ENCODE results near the gene MAP3K12. TPM values are rescaled to one million over a fixed set of nuclear protein-coding genes. Genes with fewer than 3 reads are reported as not detected.
A peak's percentile ranks its signal among the peaks of the same experiment; 100 is the strongest.

MAP3K12 gene
- total RNA-seq, 1 donor from 2014 or later: 11.9 TPM

GRCh38 chr12:53500776-53501614 lies 1.7 kb upstream of the MAP3K12 start, which contains the start of gene TARBP2:
Gene TARBP2, plus strand, starts transcription at chr12:53501283. Its CDS starts 126 bp downstream, at chr12:53501409.
- H3K27me3 Mint-ChIP-seq: no peaks in the 10 kb centered on the region
- TF ChIP-seq CTCF (IDR thresholded peaks at IDR 0.05; ENCODE audit: unreplicated experiment): no peak
- no peaks in the 10 kb centered on the region for H3K36me3 Mint-ChIP-seq (ENCODE audit: insufficient read depth)
- H3K9me3 Mint-ChIP-seq (ENCODE audit: low read depth): no peaks in the 10 kb centered on the region
- DNase-seq (ENCODE audit: low spot score, unreplicated experiment): peak; percentile 94
- H3K4me1 Mint-ChIP-seq (ENCODE audit: low read depth): peaks cover 22% of the 10 kb centered on the region
- peak within 1 kb of the TSS; percentile 98 for H3K27ac Mint-ChIP-seq
- peak within 1 kb of the TSS; percentile 90 for H3K4me3 Mint-ChIP-seq (ENCODE audit: low read depth)

- DNase-seq (ENCODE audit: low spot score, unreplicated experiment): no peak
- Mint-ChIP-seq H3K27me3 (no peaks in the 10 kb centered on the region), H3K4me3 (ENCODE audit: low read depth) (peak overlapping the region; percentile 90), H3K36me3 (ENCODE audit: insufficient read depth) (no peaks in the 10 kb centered on the region), H3K27ac (peak overlapping the region; percentile 98), H3K9me3 (ENCODE audit: low read depth) (no peaks in the 10 kb centered on the region), H3K4me1 (ENCODE audit: low read depth) (peaks cover 22% of the 10 kb centered on the region)
- no peak for TF ChIP-seq CTCF (IDR thresholded peaks at IDR 0.05; ENCODE audit: unreplicated experiment)
These were observed 1.0 kb upstream of the MAP3K12 start for GRCh38 chr12:53500142-53500775.

- DNase-seq (ENCODE audit: low spot score, unreplicated experiment): no peak
- Mint-ChIP-seq H3K9me3 (ENCODE audit: low read depth) (no peaks in the 10 kb centered on the region), H3K36me3 (ENCODE audit: insufficient read depth) (no peaks in the 10 kb centered on the region), H3K27ac (peak overlapping the region; percentile 39), H3K4me3 (ENCODE audit: low read depth) (peak overlapping the region; percentile 72), H3K27me3 (no peaks in the 10 kb centered on the region), H3K4me1 (ENCODE audit: low read depth) (peaks cover 31% of the 10 kb centered on the region)
- TF ChIP-seq CTCF (IDR thresholded peaks at IDR 0.05; ENCODE audit: unreplicated experiment): no peak
These were observed 1.0 kb downstream of the MAP3K12 start for GRCh38 chr12:53498235-53498630.

GRCh38 chr12:53497461-53497860 lies 1.8 kb downstream of the MAP3K12 start:
- Mint-ChIP-seq H3K4me1 (ENCODE audit: low read depth) (peaks cover 32% of the 10 kb centered on the region), H3K9me3 (ENCODE audit: low read depth) (no peaks in the 10 kb centered on the region), H3K36me3 (ENCODE audit: insufficient read depth) (no peaks in the 10 kb centered on the region), H3K27ac (no peak overlapping the region), H3K4me3 (ENCODE audit: low read depth) (no peak overlapping the region), H3K27me3 (no peaks in the 10 kb centered on the region)
- no peak for DNase-seq (ENCODE audit: low spot score, unreplicated experiment)
- no peak for TF ChIP-seq CTCF (IDR thresholded peaks at IDR 0.05; ENCODE audit: unreplicated experiment)

- no peak for DNase-seq (ENCODE audit: low spot score, unreplicated experiment)
- peaks cover 32% of the 10 kb centered on the region for H3K4me1 Mint-ChIP-seq (ENCODE audit: low read depth)
These were observed 2.6 kb downstream of the MAP3K12 start for GRCh38 chr12:53496752-53497032.

More at GRCh38 chr12:53496752-53497032, 2.6 kb downstream of the MAP3K12 start:
- Mint-ChIP-seq H3K27ac (no peak overlapping the region), H3K36me3 (ENCODE audit: insufficient read depth) (no peaks in the 10 kb centered on the region), H3K27me3 (no peaks in the 10 kb centered on the region), H3K4me3 (ENCODE audit: low read depth) (no peak overlapping the region), H3K9me3 (ENCODE audit: low read depth) (no peaks in the 10 kb centered on the region)
- TF ChIP-seq CTCF (IDR thresholded peaks at IDR 0.05; ENCODE audit: unreplicated experiment): no peak

Measured in progenitor cell of endocrine pancreas (in vitro differentiated cells).